HEK293T (cell line): ENCODE data around the gene S100A6.

ENCODE experiments used
- CTCF ChIA-PET: fragments of 350-600 bp; formaldehyde crosslinking; extraction: SDS; loops from one replicate; lab custom pipeline; 2021; ENCODE audit warnings: antibody characterized with exemption, inconsistent platforms; lab: Yijun Ruan, JAX
- POLR2A ChIA-PET: fragments of 350-600 bp; formaldehyde crosslinking; extraction: SDS; loops from one replicate; lab custom pipeline; 2020; ENCODE audit warnings: antibody characterized with exemption, inconsistent platforms; lab: Yijun Ruan, JAX
- DNase-seq: peaks from one replicate; pipeline ENCODE4 v3.0.0; 2012; ENCODE audit warnings: mixed read lengths; ENCODE audit errors: extremely low spot score
- ARNT ChIP-seq: fragments of 450-650 bp; IDR thresholded peaks from 2 replicates; pipeline ENCODE4 v1.6.1; 2017; ENCODE audit warnings: mild to moderate bottlenecking
- BHLHE40 ChIP-seq: fragments of 450-650 bp; IDR thresholded peaks from 2 replicates; pipeline ENCODE4 v1.6.1; 2016; ENCODE audit warnings: mild to moderate bottlenecking, moderate library complexity, borderline replicate concordance
- CTBP1 ChIP-seq: fragments of 450-650 bp; IDR thresholded peaks from 2 replicates; pipeline ENCODE4 v1.6.1; 2016; ENCODE audit warnings: borderline replicate concordance
- ELF4 ChIP-seq: fragments of 450-650 bp; IDR thresholded peaks from 2 replicates; pipeline ENCODE4 v1.6.1; 2017; ENCODE audit warnings: antibody characterized with exemption
- FOXA1 ChIP-seq: fragments of 450-650 bp; IDR thresholded peaks from 2 replicates; pipeline ENCODE4 v1.6.1; 2016; ENCODE audit warnings: mild to moderate bottlenecking
- FOXK2 ChIP-seq: fragments of 450-650 bp; IDR thresholded peaks from 2 replicates; pipeline ENCODE4 v1.6.1; 2016; ENCODE audit warnings: mild to moderate bottlenecking
- FOXM1 ChIP-seq: fragments of 450-650 bp; IDR thresholded peaks from 2 replicates; pipeline ENCODE4 v1.6.1; 2017; ENCODE audit warnings: mild to moderate bottlenecking, borderline replicate concordance
- HDGF ChIP-seq: fragments of 450-650 bp; IDR thresholded peaks from 2 replicates; pipeline ENCODE4 v1.6.1; 2017; ENCODE audit warnings: antibody characterized with exemption, borderline replicate concordance
- L3MBTL2 ChIP-seq: fragments of 450-650 bp; conservative IDR thresholded peaks from 2 replicates; pipeline ENCODE4 v1.6.1; 2016; ENCODE audit warnings: mild to moderate bottlenecking
- LEF1 ChIP-seq: fragments of 450-650 bp; IDR thresholded peaks from 2 replicates; pipeline ENCODE4 v1.6.1; 2017; ENCODE audit warnings: mild to moderate bottlenecking, borderline replicate concordance
- NFRKB ChIP-seq: fragments of 450-650 bp; IDR thresholded peaks from 2 replicates; pipeline ENCODE4 v1.6.1; 2016; ENCODE audit warnings: mild to moderate bottlenecking, moderate library complexity
- SP1 ChIP-seq: fragments of 450-650 bp; IDR thresholded peaks from 2 replicates; pipeline ENCODE4 v1.6.1; 2017
- SUZ12 ChIP-seq: fragments of 450-650 bp; IDR thresholded peaks from 2 replicates; pipeline ENCODE4 v1.6.1; 2016; ENCODE audit warnings: mild to moderate bottlenecking
- TARDBP ChIP-seq: fragments of 450-650 bp; IDR thresholded peaks from 2 replicates; pipeline ENCODE4 v1.6.1; 2016
- ZNF384 ChIP-seq: fragments of 450-650 bp; IDR thresholded peaks from 2 replicates; pipeline ENCODE4 v1.6.1; 2016
- TF ChIP-seq, protein P1 (sequence below): fragments of 450-650 bp; IDR thresholded peaks from 2 replicates; pipeline ENCODE4 v1.6.1; 2016

Gene S100A6

GRCh38 chr1:153556348-153556747, 20.6 kb upstream of the S100A6 start:
- ChIA-PET POLR2A (no interaction called here), CTCF (no interaction called here)
- TF ChIP-seq ARNT (no peak), TARDBP (no peak), FOXK2 (no peak), FOXM1 (no peak), LEF1 (no peak), SP1 (no peak)
- no peak for DNase-seq

- TF ChIP-seq HDGF (no peak), TARDBP (no peak), SUZ12 (no peak), FOXA1 (no peak), ZNF384 (no peak), ELF4 (no peak), LEF1 (no peak), NFRKB (no peak)
- POLR2A ChIA-PET, result interaction anchor here (2.0 kb wide), 1 partner anchor 12 kb away, joined by 5 read pairs; the partner anchor contains the start of gene S100A2
- CTCF ChIA-PET, result interaction anchor here (1.1 to 1.3 kb wide), 2 partner anchors 14 to 43 kb away, joined by 3 read pairs; no protein-coding TSS in a partner anchor
- DNase-seq, result no peak
Observed at GRCh38 chr1:153553830-153554541, 18.2 kb upstream of the S100A6 start.

DNA sequence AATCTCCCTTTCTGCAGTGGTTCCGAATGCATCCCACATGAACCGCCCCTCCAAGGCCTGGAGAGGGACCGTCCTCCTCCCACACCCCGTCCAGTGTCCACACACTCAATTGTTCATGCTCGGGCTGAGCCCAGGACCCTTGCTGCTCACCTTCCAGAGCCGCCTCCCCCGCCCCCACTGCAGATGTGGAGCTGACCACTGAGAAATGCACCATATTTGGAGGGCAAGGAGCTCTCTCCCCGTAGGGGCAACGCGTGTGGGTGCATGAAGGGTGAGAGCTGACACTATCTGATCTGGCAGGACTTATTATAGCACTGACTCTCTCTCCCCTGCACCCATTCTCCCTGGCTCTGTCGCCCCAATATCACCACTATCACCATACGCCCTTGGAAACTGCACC, 17.3 kb upstream of the S100A6 start:
- TF ChIP-seq ARNT (no peak), L3MBTL2 (no peak), ZNF384 (no peak), LEF1 (no peak)
- no peak for DNase-seq
- ChIA-PET CTCF (interaction anchor here (1.1 to 1.3 kb wide), 2 partner anchors 43 kb away, joined by 3 read pairs; no protein-coding TSS in a partner anchor), POLR2A (interaction anchor here (1.1 to 2.0 kb wide), 2 partner anchors 13 to 81 kb away, joined by 4 to 5 read pairs; partner anchors contain the start of genes CHTOP and S100A2)

- CTCF ChIA-PET, result interaction anchor here (1.1 kb wide), 1 partner anchor 42 kb away, joined by 3 read pairs; no protein-coding TSS in a partner anchor
- no peak for DNase-seq
- no peak for TF ChIP-seq ZNF384
- no peak for TF ChIP-seq ELF4
- TF ChIP-seq L3MBTL2, result no peak
- no peak for TF ChIP-seq LEF1
- TF ChIP-seq FOXK2, result no peak
- TF ChIP-seq TARDBP, result no peak
- no peak for TF ChIP-seq ARNT
- TF ChIP-seq FOXA1, result no peak
- TF ChIP-seq HDGF, result no peak
- TF ChIP-seq FOXM1, result no peak
- TF ChIP-seq, protein P1, sequence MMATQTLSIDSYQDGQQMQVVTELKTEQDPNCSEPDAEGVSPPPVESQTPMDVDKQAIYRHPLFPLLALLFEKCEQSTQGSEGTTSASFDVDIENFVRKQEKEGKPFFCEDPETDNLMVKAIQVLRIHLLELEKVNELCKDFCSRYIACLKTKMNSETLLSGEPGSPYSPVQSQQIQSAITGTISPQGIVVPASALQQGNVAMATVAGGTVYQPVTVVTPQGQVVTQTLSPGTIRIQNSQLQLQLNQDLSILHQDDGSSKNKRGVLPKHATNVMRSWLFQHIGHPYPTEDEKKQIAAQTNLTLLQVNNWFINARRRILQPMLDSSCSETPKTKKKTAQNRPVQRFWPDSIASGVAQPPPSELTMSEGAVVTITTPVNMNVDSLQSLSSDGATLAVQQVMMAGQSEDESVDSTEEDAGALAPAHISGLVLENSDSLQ, result no peak
- TF ChIP-seq NFRKB, result no peak
- TF ChIP-seq SP1, result no peak
- no peak for TF ChIP-seq CTBP1
- POLR2A ChIA-PET, result interaction anchor here (0.7 to 1.1 kb wide), 3 partner anchors 9 to 82 kb away, joined by 3 to 4 read pairs (median 4); partner anchors contain the start of gene CHTOP
Observed at GRCh38 chr1:153552335-153552734, 16.5 kb upstream of the S100A6 start.

DNA sequence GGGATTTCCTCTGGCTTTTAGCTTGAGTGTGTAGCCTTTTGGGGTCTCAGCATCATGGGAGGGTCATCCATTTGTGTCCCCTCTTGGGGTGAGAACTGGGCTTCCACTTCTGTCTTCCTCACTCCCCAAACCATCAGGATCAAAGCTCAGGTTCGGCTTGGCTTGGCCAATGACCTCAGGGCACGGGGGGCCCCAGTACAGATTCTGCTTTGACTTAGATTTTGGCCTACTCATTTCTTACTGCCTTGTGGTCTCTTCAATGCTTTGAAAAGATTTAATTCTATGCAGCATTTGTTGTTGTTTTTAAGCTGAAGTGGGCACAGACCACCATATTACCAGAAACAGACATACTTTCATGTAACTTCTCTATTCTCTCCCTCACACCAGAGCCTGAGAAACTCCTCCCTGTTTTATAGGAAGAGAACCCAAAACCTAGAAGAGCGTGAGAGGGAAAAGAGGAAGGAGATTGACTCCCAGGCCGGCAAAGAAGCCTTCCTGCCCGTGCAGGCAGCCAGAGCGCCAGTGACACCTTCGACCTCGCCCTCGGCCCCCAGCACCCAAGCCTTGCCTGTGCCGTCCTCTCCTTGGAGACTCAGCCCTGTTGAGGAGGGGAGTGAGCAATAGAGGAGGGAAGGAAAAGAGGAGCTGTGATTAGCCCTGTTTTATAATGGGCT, 15.2 kb upstream of the S100A6 start:
- TF ChIP-seq L3MBTL2 (no peak), SP1 (no peak), BHLHE40 (no peak), CTBP1 (no peak), HDGF (no peak), SUZ12 (no peak), ZNF384 (no peak), FOXM1 (no peak), NFRKB (no peak), FOXK2 (no peak), LEF1 (no peak), TARDBP (no peak), ARNT (no peak), FOXA1 (no peak), ELF4 (no peak)
- ChIA-PET POLR2A (interaction anchor here (0.9 to 1.9 kb wide), 3 partner anchors 11 to 83 kb away, joined by 3 to 5 read pairs (median 5); partner anchors contain the start of genes CHTOP and S100A2), CTCF (interaction anchor here (1.2 to 2.0 kb wide), 2 partner anchors 17 to 18 kb away, joined by 3 to 11 read pairs; no protein-coding TSS in a partner anchor)
- no peak for DNase-seq

DNA sequence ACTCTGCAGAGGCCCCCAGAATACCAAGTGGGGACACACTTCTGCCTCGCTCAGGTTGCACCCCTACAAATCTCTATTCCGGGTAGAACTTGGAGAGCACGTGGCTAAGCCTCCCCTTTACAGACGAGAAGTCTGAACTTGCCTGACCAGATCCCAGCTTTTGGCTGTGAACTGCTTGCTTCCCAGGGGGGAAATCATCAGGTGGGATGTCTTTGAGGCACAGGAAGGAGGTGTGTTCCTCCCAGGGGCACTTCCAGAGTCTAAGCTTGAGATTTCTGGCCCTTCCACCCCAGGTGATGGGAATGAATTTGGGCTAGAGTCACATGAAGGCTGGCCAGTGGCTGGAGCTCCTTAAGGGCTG, 14.6 kb upstream of the S100A6 start:
- TF ChIP-seq SUZ12 (no peak), SP1 (no peak), BHLHE40 (no peak), FOXA1 (no peak), HDGF (no peak)
- ChIA-PET CTCF (interaction anchor here (0.9 to 2.0 kb wide), 3 partner anchors 17 to 18 kb away, joined by 3 to 11 read pairs (median 3); no protein-coding TSS in a partner anchor), POLR2A (interaction anchor here (0.9 to 1.9 kb wide), 3 partner anchors 12 to 84 kb away, joined by 3 to 5 read pairs (median 5); partner anchors contain the start of genes CHTOP and S100A2)
- no peak for DNase-seq
